ENCODE measurements around the gene ZNF76.
"Not testable (repeated sequence)": the region's sequence is repeated elsewhere in the genome, so short reads cannot be mapped to it uniquely, and the experiment has no call there.

The ZNF76 gene

DNA sequence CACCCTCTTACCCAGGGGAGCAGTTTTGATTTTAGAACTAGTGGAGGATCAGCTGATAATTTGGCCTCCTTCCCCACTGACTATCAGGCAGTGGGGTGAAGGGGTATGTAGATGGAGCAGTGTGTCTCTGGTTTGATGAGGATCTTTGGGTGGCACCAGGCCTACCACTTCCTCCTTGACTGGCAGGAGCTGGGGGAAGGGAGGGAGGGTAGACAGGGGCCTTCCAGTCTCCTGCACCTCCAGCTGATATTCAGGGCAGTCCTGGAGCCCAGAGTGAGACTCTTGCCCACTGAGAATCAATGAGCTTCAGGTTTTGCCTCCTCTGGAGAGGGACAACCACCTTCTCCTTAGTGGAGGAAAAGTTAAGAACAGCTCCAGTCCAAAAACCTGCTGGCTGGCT is 41.3 kb downstream of the ZNF76 start:
- no peak for DNase-seq (ENCODE audit: low spot score)

DNA sequence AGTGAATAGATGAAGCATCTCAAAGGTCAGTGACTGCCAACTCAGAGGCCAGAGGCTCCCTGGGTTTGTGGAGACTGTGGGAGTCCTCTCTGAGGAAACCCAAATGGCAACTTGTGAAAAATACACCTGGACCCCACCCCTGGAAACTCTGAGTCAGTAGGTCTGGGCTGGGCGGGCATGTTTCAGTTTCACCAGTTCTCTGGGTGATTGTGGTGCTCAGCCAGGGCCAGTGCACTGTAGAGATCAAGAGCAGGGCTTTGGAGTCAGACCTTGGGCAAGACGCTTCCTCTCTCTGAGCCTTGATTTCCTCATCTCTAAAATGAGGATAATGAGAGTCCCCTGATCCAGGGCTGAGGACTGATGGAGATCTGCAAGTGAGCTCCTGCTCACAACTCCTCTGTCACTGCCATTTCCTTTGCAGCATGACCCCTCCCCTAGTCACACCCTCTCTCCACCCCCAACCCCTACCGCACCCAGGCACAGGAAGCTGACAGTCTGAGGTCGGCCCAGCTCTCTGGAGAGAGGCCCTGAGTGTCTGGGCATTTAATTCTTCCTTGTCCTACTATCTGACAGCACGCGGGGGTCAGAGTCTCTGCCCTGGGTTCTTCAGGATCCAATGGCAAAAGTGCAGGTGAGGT is 43.2 kb downstream of the ZNF76 start:
- DNase-seq (ENCODE audit: low spot score): no peak

DNA sequence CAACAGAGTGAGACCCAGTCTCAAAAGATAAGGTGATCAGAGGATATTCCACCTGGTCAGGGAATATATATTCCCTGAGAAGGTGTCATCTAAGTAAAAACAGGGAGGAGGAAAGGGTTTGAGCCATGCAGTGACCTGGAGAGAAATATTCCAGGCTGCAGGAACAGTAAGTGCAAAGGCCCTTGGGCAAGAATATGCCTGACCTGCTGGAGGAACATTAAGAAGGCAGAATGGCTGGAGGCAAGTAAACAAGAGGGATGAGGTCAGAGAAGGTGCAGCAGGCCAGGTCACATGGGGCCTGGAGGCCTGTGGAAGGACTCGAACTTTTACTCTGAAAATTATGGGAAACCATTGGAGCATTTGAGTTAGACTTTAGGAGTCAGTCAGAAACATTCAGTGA is 44.8 kb downstream of the ZNF76 start:
- no peak for DNase-seq (ENCODE audit: low spot score)

DNA sequence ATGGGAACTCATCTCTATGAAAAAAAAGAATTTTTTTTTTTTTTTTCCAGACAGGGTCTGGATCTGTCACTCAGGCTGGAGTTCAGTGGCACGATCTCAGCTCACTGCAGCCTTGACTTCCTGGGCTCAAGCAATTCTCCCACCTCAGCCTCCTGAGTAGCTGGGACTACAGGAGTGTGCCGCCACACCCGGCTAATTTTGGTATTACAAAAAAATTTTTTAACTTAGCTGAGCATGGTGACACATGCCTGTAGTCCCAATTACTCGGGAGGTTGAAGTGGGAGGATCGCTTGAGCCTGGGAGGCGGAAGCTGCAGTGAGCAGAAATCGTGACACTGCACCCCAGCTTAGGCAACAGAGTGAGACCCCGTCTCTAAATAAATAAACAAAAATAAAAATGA is 45.6 kb downstream of the ZNF76 start:
- no peak for DNase-seq (ENCODE audit: low spot score)

DNA sequence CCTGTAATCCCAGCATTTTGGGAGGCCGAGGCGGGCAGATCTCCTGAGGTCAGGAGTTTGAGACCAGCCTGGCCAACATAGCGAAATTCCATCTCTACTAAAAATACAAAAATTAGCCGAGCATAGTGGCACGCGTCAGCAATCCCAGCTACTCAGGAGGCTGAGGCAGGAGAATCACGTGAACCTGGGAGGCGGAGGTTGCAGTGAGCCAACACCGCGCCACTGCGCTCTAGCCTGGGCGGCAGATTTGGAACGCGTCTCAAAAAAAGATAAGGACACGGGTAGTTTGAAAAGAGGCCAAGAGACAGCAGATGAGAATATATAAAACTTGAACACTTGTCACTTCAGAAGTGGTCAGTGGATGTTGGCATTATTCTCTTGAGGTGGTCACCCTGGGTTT is 47.6 kb downstream of the ZNF76 start:
- DNase-seq (ENCODE audit: low spot score): not testable (repeated sequence)

DNA sequence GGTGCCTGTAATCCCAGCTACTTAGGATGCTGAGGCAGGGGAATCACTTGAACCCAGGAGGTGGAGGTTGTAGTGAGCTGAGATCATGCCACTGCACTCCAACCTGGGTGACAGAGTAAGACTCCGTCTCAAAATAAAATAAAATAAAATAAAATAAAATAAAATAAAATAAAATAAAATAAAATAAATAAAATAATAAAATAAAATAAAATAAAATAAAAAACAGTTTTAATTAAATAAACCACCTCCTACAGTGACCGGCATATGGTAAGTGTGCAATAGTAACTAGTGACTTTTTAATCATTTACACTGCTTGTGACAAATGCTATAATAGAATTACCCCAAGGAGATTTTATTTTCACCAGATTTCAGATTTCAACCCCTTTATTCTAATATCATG is 49.0 kb downstream of the ZNF76 start:
- DNase-seq (ENCODE audit: low spot score): not testable (repeated sequence)

DNA sequence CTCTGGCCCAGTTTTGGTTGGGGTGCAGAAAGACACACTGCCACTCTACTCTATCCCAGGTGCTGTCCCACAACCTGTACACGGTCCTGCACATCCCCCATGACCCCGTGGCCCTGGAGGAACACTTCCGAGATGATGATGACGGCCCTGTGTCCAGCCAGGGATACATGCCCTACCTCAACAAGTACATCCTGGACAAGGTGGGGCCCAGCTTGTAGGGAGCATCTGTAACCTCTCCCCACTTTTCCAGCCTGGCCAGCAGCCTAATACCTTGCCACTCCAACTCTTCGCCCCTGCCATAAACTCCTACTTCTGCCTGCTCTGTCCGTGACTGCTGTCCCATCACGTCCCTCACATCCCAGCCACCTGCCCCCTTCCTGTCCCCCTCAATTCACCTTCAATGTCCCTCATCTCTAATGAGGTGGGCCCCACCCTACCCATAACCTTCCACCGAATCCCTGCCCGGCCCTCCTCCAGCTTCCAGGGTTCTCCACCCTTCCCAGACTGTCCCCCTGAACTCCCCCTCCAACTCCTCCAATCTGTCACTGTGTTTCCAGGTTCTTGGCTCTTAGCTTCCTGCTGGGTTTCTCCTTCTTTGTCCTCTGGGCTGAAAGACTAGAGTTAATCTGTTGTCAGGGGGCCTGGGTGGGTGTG is 50.2 kb downstream of the ZNF76 start:
- no peak for DNase-seq (ENCODE audit: low spot score)

DNA sequence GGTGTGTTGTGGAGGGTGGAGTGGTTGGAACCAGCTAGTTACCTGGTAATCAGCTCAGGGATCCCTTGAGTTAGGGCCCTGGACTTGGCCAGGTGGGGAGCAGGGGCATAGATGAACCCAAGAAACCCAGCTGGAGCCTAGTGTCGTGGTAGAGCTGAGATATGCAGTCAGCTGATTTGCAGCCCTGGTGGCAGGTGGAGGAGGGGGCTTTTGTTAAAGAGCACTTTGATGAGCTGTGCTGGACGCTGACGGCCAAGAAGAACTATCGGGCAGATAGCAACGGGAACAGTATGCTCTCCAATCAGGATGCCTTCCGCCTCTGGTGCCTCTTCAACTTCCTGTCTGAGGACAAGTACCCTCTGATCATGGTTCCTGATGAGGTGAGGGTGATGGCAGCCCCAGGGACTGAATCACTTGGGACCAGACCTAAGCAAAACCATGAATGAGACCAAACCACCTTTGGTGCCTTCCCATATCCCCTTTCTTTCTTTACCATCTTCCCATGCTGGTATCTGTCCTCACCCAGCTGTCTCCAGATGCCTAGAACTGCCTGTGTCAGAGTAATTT is 50.8 kb downstream of the ZNF76 start:
- DNase-seq (ENCODE audit: low spot score): no peak

DNA sequence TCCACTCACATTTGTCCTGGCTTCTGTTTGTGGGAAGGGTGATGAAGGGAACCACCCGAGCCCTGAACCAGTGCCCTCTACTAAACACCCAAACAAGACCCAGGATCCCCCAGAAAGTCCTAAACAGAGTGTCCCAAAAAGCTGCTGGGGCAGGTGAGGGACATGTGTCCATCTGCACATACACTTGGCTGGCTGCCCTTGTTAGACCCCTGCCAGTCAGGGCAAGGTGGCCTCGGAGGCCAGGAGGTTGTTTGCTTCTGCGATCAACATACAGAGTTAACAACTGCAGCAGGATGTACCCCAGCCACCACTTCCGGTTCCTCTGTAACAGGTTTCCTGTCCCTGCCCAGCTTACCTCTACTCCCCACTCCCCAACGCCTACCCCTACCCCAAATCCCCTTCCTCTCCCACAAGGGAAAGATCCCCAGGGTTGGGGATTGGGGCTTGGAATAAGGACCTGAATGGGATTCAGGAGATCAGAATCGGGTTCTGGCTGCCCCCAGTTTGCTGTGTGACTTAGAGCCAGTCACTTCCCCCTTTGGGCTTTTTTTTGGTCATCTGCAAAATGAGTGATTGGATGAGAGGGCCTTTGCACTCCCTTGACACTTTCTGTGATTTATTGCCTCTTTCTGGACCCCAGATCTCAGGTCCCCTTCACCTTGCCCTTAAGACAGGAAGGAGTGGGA is 52.0 kb downstream of the ZNF76 start:
- DNase-seq (ENCODE audit: low spot score): no peak

DNA sequence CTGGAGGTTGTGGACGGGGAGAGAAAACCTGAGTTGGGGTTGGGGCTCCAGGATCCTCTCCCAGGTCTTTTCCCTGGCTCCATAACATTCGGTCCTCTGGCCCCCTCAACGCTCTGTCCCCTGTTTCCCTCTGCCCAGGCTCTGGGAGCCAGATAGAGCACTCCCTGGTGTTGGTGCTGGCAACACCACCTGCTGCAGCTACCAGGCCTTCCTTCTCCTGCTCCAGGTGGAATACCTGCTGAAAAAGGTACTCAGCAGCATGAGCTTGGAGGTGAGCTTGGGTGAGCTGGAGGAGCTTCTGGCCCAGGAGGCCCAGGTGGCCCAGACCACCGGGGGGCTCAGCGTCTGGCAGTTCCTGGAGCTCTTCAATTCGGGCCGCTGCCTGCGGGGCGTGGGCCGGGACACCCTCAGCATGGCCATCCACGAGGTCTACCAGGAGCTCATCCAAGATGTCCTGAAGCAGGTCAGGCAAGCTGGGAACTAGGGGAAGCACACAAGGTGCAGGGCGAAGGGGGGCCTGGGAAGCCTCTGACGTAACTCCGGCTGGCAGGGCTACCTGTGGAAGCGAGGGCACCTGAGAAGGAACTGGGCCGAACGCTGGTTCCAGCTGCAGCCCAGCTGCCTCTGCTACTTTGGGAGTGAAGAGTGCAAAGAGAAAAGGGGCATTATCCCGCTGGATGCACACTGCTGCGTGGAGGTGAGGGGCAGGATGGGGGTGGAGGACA is 52.7 kb downstream of the ZNF76 start:
- no peak for DNase-seq (ENCODE audit: low spot score)

DNA sequence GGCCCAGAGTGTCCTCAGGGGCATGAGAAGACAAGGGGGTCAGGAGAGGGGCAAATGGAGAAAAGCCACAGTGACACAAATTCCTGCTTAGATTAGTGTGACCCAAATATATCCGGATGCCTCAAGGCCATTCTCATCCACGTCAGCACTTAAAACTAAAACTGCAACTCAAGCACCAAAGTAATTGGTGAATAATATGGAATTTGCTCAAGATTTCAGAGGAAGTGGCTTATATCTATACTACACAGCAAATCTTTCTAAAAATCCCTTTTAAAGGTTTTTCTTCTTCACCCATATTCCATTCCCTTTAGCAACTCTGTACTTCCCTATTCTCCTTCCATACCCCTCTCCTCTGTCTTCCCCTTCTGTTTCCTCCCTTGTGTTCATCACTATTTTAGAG is 53.3 kb downstream of the ZNF76 start:
- DNase-seq (ENCODE audit: low spot score): no peak

DNA sequence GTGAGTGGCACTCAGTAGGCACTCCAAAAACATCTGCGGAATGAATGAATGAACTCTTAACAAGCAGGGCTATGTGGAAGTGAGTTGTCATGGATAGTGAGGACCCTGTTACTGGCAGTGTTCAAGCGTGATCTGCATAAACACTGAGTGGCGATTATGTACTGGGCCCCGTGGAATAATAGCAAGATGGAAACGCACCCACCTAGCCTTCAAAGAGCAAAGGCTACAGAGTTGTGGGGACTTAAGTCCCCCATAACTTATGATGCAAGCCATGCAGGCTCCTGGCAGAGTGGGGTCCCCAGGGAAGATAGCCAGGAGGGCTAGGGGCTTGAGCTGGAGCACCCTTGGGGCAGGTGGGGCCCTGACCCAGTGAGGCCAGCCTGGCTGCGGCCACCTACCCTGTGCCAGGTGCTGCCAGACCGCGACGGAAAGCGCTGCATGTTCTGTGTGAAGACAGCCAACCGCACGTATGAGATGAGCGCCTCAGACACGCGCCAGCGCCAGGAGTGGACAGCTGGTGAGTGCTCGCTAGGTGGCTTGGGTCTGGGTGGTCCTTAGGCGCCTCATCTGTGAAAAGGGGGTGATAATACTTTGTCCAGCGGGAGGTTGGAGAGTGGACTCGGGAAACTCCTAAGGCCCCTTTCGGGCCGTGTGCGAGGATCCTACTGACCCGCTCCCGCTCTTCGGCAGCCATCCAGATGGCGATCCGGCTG is 58.1 kb downstream of the ZNF76 start:
- peak; percentile 33 for DNase-seq (ENCODE audit: low spot score)

DNA sequence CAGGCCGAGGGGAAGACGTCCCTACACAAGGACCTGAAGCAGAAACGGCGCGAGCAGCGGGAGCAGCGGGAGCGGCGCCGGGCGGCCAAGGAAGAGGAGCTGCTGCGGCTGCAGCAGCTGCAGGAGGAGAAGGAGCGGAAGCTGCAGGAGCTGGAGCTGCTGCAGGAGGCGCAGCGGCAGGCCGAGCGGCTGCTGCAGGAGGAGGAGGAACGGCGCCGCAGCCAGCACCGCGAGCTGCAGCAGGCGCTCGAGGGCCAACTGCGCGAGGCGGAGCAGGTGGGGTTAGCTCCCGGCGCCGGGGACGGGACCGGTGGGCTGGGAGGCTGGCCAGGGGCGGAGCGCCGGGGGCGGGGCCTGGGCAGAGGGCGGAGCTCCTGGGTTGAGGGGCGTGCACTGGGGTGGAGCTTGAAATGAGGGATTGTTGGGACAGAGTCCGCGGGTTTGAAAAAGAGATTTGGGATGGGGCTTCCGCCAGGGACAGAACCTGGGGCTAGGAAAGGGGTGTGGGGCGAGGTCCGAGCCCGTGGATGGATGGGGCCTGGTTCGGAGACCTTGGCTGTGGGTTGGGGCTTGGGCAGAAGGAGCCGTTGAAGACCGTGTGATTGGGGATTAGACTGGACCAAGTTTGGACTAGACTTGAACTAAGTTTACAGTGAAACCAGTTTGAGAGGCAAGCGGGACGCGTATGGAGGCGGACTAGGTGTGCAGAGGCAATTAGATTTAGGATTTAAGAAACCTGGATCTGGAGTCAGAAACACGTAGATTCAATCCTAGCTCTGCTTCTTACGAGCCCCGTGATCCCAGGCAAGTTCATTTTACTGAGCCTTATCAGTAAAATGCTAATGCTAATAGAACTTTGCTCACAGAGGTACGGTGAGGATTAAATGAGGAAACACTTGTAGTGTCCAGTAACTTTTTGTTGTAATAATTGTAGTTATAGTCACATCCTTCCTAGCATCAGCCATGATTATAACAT is 58.9 kb downstream of the ZNF76 start:
- DNase-seq (ENCODE audit: low spot score): peak; percentile 88

DNA sequence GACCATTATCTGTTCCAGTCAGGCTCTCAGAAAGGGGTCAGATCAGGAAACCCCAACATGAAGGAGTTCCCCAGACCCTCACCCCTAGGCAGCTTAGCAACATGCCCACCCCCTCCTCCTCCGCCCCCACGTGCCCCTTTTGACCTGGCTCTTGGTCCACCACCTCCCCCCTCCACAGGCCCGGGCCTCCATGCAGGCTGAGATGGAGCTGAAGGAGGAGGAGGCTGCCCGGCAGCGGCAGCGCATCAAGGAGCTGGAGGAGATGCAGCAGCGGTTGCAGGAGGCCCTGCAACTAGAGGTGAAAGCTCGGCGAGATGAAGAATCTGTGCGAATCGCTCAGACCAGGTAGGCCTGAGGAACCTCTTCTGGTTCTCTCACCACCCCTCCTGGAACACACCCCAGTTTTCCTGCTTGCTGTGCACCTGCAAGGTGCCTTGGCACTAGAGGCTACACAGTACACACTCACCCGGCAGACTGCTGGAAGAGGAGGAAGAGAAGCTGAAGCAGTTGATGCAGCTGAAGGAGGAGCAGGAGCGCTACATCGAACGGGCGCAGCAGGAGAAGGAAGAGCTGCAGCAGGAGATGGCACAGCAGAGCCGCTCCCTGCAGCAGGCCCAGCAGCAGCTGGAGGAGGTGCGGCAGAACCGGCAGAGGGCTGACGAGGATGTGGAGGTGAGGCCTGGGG is 60.0 kb downstream of the ZNF76 start:
- no peak for DNase-seq (ENCODE audit: low spot score)

DNA sequence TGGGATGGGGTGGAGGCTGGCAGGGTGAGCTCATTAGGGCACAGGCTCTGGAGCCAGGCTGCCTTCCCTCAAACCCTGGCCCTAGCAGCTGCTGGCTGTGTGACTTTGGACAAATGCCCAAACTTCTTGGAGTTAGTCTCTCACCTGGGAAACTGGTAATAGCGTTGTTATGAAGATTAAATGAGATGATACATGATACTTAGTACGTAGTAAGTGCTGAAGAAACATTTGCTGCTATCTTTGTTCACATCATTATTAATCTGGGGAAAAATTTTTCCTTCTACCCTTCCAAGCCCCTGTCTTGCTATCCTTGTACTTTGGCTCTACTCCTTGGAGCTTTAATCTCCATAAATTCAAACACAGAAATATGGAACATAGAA is 60.5 kb downstream of the ZNF76 start:
- DNase-seq (ENCODE audit: low spot score): no peak

DNA sequence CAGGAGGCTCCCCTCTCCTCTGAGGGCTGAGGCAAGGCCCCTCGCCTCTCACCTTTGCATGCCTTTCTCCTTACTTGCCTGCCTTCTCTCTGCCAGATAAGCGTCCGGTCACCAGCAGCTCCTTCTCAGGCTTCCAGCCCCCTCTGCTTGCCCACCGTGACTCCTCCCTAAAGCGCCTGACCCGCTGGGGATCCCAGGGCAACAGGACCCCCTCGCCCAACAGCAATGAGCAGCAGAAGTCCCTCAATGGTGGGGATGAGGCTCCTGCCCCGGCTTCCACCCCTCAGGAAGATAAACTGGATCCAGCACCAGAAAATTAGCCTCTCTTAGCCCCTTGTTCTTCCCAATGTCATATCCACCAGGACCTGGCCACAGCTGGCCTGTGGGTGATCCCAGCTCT is 61.6 kb downstream of the ZNF76 start:
- DNase-seq (ENCODE audit: low spot score): no peak

DNA sequence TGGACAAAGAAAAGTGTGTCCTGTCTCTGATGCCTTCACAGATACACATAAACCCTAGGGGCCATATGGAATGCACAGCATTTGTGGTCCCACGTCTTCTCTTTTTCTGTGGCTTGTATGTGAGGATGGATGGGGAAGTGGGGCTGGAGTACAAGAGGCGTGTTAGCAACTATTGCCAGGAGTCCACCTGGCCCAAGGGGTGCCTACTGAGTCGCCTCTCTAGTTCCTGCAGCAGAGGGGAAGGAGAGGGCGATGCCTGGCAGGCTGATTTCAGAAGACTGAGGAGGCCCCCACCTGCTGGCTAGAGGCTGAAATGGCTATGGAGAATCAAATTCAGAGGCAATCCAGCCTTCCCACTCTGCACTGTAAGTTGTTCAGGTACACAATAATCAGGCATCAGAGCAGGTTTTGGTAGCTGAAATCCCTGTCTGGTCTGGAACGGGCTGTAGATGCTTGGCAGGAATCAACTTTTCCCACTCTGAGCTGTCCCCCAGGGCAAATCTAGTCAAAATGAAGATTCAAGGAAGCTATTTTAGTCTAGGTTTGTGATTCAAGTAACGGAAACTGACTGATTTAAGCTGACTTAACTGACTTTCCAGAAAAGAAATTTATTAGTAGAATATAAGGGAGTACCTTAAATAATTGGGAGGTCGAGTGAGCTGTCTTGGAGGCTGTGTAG is 68.0 kb downstream of the ZNF76 start:
- DNase-seq (ENCODE audit: low spot score): peak; percentile 59

DNA sequence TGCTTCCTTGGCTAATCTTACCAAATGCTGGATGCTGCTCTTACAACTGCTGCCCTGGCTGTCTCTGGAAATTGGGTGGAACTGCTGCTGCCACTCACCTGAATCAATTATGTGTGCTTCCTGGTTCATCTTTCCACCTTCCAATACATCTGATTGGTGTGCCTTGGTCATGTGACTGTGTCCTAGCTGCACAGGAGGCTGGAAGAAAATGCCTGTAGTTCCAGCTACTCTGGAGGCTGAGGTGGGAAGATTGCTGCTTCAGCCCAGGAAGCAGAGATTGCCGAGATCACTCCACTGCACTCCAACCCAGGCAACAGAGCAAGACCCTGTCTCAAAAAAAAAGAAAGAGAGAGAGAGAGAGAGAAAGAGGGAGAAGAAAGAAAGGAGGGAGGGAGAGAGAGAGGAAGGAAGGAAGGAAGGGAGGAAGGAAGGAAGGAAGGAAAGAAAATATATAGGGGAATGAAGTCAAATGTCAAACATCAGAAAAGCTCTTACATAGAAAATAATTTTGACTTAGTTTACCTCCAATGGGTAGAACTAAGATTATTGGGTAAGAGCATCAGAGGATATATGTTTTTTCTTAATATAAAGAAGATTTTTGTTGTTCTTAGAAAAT is 68.7 kb downstream of the ZNF76 start:
- no peak for DNase-seq (ENCODE audit: low spot score)

DNA sequence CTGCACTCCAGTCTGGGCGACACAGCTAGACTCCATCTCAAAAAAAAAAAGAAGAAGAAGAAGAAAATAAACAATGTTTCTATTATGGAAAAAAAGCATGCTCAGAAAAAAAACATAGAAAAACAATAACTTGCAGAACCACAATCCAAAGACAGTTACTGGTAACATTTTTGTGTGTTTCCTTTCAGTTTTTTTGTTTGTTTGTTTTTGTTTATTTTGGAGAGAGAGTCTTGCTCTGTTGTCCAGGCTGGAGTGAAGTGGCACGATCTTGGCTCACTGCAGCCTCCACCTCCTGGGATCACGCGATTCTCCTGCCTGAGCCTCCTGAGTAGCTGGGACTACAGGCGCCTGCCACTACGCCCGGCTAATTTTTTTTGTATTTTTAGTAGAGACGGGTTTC is 69.4 kb downstream of the ZNF76 start:
- not testable (repeated sequence) for DNase-seq (ENCODE audit: low spot score)
